PC-9 (cell line): Measurements from ENCODE around the gene C12orf57.

Source experiments
- EZH2 ChIP-seq: fragments of 200-600 bp; sonication (generic); IDR thresholded peaks from 2 replicates; pipeline ENCODE4 v1.8.0; 2017; ENCODE audit warnings: antibody characterized with exemption, low read depth
- TF ChIP-seq, protein P1 (sequence below): fragments of 200-600 bp; sonication (generic); conservative IDR thresholded peaks from 2 replicates; pipeline ENCODE4 v1.6.1; 2017; ENCODE audit warnings: mixed run types, antibody characterized with exemption, mild to moderate bottlenecking, moderate library complexity

DNA sequence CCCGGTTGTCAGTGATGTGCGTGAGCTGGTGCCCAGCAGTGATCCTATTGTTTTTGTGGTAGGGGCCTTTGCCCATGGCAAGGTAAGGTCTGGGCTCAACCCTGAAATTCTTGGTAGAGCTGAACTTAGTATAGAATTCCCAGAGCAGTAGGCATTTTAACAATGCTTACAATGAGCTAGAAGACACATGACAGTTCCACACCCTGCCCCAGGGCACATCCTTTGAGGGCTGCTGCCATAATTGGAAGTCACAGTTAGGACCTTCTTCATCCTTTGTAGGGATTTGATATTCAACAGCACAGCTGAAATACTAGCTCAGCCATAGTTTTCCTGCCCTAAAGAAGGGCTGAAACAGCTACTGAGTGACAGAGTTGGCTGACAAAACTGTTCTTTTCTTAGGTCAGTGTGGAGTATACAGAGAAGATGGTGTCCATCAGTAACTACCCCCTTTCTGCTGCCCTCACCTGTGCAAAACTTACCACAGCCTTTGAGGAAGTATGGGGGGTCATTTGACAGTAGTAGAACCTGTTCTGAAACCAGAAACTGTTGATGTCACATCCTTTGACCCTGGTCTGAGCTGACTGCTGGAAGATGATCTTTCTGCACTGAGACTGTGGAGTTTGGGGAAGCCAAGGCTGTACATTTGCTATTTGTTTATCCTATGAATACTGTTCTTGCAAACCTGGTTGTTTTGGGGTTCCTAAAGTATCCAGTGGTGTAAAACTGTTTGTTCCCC, 31.6 kb downstream of the C12orf57 start:
- TF ChIP-seq, protein P1, sequence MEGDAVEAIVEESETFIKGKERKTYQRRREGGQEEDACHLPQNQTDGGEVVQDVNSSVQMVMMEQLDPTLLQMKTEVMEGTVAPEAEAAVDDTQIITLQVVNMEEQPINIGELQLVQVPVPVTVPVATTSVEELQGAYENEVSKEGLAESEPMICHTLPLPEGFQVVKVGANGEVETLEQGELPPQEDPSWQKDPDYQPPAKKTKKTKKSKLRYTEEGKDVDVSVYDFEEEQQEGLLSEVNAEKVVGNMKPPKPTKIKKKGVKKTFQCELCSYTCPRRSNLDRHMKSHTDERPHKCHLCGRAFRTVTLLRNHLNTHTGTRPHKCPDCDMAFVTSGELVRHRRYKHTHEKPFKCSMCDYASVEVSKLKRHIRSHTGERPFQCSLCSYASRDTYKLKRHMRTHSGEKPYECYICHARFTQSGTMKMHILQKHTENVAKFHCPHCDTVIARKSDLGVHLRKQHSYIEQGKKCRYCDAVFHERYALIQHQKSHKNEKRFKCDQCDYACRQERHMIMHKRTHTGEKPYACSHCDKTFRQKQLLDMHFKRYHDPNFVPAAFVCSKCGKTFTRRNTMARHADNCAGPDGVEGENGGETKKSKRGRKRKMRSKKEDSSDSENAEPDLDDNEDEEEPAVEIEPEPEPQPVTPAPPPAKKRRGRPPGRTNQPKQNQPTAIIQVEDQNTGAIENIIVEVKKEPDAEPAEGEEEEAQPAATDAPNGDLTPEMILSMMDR = no peak
- TF ChIP-seq EZH2 = no peak
